ENCODE data around the gene ZNF146.

DNA sequence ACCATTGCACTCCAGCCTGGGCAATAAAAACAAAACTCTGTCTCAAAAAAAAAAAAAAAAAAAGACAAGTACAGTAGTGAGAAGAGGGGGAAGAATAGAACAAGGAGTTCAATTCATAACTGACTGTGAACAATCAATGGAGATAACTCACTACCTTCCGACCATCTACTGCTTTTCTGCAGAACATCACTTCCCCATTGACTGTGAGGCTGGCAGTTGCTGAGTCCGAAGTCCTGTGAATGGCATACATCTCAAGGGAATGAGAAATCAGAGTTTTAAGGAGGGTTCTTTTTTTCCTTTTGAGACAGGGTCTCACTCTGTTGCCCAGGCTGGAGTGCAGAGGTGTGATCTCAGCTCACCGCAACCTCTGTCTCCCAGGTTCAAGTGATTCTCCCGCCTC, 11.6 kb upstream of the ZNF146 start:
- TF ChIP-seq, protein P1, sequence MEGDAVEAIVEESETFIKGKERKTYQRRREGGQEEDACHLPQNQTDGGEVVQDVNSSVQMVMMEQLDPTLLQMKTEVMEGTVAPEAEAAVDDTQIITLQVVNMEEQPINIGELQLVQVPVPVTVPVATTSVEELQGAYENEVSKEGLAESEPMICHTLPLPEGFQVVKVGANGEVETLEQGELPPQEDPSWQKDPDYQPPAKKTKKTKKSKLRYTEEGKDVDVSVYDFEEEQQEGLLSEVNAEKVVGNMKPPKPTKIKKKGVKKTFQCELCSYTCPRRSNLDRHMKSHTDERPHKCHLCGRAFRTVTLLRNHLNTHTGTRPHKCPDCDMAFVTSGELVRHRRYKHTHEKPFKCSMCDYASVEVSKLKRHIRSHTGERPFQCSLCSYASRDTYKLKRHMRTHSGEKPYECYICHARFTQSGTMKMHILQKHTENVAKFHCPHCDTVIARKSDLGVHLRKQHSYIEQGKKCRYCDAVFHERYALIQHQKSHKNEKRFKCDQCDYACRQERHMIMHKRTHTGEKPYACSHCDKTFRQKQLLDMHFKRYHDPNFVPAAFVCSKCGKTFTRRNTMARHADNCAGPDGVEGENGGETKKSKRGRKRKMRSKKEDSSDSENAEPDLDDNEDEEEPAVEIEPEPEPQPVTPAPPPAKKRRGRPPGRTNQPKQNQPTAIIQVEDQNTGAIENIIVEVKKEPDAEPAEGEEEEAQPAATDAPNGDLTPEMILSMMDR (IDR thresholded peaks at IDR 0.05), result no peak
- no peak for TF ChIP-seq POLR2A (IDR thresholded peaks at IDR 0.05)
- no peak for TF ChIP-seq EP300 (IDR thresholded peaks at IDR 0.05)
